ENCODE results near the gene MYCBP.

DNA sequence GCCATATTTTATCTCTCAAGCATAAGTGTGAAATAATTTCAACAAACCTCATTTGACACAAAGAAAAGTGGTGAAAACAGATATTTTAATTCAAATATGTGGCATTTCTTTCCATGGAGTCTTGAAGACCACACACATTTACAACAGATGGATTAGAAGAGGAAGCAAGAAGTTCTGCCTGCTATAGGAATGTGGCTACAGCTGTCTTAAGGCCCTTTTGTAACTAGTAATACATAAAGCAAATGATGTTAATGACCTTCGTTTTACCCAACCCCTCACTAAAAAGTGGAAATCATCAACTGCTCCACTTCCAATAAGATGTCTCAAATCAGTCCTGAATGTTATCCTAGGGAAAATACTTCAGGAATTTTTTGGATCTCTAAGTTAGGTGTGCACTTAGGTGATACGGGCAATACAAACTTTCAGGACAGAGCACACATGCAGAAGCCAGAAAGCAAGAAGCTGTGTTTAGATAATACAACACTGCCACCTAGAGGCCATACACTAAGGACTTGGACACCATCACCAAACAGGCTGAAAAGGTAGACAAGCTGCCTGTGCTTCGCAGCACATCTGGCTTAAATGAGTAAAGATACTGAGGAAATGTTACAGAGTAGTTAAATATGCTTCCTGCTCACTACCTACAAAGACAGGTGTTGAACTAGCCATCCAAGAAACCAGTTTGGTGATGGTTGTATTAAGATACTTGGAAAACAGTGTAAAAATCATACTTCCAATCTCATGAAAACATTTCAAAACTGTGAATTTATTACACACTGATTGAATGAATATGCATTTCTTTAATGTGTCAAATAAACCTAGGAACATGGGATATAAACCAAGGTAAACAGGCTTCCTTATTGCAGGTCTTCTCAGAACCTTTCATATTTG lies 38.0 kb downstream of the MYCBP start:
- TF ChIP-seq, protein P1, sequence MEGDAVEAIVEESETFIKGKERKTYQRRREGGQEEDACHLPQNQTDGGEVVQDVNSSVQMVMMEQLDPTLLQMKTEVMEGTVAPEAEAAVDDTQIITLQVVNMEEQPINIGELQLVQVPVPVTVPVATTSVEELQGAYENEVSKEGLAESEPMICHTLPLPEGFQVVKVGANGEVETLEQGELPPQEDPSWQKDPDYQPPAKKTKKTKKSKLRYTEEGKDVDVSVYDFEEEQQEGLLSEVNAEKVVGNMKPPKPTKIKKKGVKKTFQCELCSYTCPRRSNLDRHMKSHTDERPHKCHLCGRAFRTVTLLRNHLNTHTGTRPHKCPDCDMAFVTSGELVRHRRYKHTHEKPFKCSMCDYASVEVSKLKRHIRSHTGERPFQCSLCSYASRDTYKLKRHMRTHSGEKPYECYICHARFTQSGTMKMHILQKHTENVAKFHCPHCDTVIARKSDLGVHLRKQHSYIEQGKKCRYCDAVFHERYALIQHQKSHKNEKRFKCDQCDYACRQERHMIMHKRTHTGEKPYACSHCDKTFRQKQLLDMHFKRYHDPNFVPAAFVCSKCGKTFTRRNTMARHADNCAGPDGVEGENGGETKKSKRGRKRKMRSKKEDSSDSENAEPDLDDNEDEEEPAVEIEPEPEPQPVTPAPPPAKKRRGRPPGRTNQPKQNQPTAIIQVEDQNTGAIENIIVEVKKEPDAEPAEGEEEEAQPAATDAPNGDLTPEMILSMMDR (IDR thresholded peaks at IDR 0.05): peak; percentile 64 to 84 (median 78)
- no peak for TF ChIP-seq POLR2A (IDR thresholded peaks at IDR 0.05)

Measured in Peyer's patch (tissue), 4 donors.